HG02571 (cell line): ENCODE measurements around the gene KISS1R.
"Not testable (repeated sequence)": the region's sequence is repeated elsewhere in the genome, so short reads cannot be mapped to it uniquely, and the experiment has no call there.

Experiments used
- ATAC-seq: cut with Tn5 transposase; IDR thresholded peaks from one replicate; pipeline ENCODE4 v1.9.1; 2021; ENCODE audit warnings: mild to moderate bottlenecking, moderate library complexity; ENCODE audit not compliant: unreplicated experiment

Gene KISS1R

DNA sequence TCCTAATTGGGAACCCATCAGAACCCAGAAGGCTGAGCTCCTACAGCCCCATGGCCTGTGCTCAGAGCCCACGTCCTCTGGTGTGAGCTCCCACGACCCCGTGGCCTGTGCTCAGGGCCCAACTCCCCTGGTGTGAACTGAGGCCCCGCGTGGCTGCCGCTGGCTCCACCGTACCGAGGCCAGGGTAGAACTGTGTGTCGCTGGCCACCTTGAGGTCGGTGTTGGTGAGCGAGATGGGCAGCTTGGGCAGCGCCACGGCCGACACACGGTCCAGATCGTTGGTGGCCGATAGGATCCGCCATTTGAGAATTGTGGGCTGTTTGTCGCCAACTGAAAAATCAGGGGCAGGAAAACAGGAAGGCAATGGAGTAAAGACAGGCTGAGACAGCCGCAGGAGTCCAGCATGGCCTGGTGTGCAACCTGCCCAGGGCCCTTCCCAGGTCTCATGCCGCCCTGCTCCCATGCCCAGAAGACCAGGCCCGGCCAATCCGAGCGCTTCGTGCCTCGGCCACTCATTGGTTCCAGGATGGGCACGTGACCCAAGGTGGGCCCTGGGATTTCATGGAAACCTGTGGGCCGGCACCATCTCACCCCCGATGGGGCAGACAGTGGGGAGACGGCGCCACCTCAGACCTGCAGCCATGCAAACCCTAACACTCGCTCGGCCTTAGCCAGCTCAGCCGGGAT is 35.6 kb upstream of the KISS1R start:
- ATAC-seq = no peak

- no peak for ATAC-seq
Observed at GRCh38 chr19:882871-883497, 34.1 kb upstream of the KISS1R start.

DNA sequence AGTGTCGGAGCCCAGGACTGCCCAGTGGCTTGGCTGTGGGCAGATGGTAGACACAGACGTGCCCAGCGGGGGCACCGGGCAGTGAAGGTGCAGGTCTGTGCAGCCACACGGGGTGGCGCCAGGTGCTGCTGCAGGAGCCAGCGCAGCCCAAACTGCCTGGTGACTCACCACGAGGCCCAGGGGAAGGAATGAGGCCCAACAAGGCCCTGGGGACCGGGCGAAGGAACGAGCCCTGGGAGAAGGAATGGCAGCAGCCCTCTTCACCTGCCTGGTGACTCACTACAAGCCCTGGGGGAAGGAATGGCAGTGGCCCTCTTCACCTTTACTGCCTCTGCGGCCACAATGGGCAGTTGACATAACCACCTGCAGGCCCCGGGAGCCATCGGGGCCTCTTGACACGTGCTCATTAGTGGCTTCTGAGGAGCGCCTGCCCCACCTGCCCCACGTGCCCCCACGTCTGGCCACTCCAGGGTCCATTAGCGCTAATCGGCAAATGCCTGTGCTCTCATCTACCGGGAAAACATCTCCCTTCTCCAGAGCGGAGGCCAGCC is 33.4 kb upstream of the KISS1R start:
- no peak for ATAC-seq

- no peak for ATAC-seq
Observed at GRCh38 chr19:884420-885211, 32.5 kb upstream of the KISS1R start.

DNA sequence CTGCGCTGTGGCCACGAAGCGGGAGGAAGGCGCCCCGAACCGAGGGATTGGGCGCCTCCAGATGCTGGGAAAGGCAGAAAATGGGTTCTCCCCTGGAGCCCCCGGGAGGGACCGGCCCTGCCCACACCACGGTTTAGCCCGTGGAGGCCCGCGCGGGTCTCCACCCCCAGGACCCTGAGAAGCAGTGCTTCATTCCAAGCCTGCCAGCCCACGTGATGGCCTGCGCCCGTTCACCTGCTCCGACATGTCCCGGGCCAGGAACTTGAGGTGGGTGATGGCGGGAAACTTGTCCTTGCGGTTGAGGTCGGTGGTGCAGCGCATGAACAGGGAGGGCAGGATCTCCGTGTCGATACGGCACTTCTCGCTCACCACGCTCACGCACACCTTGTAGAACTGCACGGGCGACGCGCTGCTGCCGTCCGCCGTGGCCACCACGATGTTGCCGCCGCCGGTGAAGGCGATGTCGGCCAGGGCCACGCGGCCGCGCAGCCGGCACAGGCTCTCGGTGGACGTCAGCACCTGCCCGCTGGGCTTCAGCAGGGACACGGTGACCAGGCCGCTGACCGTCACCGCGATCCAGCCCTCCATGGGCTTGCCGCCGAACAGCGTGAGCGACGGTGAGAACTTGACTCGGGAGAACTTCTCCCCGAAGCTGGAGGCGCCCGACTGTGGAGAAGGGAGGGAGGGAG is 31.5 kb upstream of the KISS1R start:
- no peak for ATAC-seq

DNA sequence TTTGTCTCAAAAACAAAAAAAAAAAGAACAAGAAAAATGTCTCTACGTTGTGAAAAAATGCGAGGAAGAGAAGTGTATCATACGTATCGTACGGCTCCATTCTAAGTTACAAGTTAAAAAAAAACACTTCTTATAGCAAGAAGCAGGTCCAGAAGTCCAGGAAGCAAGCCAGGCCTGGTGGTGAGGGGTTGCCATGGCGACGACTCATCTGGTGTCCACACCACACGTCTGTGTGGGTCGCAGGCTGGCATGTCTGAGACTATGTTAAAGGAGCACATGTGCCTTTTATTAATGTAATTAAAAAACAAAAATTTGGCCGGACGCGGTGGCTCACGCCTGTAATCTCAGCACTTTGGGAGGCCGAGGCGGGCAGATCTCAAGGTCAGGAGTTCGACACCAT is 30.1 kb upstream of the KISS1R start:
- ATAC-seq = no peak

- ATAC-seq = no peak
Observed at GRCh38 chr19:887599-887998, 29.5 kb upstream of the KISS1R start.

DNA sequence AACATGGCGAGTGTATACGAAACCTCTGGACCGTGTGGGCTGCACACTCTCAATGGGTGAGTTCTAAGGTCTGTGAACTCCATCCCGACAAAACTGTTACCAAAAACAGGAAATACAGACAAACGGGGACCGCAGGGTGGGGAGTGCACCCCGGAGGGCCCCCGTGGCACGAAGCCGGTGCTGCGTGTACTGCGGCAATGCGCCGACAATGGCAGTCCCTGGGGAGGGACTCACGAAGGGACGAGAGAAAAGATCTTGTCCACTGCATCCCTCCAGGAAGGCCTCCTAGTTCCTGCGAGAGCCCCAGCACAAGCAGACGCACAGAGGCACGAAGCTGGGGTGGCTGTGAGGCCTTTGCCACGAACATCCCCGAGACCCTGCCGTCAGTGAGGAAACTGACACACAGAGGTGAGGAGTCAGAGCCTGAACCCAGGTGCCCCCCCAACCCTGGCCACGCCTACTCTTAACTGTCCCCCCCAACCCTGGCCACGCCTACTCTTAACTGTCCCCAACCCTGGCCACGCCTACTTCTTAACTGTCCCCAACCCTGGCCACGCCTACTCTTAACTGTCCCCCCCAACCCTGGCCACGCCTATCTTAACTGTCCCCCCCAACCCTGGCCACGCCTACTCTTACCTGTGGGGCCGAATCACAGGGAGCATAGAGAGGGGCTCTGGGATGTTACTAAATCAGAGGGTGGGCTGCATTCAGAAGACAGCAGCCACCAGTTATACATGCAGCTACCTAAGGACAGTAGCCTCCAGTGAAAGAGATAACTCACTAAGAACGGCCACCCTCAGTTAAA is 28.4 kb upstream of the KISS1R start:
- ATAC-seq = no peak

DNA sequence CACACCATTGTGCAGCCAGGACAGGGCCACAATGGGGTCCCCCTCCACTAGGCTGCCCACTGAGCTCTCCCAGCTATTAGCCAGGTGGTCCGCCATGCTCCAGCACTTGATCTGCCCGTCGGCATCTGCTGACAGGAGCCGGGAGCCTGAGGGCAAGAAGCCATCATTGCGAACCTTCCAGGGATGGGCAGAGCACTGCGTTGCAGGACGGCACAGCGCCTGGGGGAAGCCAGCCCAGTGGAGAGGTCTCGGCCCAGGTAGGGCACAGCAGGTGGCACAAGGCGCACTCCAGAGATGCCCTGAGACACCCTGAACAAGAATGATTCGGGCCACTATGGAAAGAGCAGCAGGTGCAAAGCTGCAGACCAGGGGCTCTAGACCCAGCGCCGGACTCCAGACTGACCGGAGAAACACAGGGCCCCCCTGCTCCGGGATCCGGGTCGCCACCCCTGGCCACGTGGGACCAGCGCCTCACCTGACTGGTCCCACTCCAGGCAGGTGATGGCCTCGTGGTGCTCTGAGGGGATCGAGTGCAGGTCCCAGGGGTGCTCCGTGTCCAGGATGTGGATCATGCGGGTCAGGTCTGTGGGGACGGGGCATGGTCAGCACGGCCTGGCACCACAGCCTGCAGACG is 27.4 kb upstream of the KISS1R start:
- no peak for ATAC-seq

- ATAC-seq = no peak
Observed at GRCh38 chr19:890831-891230, 26.3 kb upstream of the KISS1R start.

DNA sequence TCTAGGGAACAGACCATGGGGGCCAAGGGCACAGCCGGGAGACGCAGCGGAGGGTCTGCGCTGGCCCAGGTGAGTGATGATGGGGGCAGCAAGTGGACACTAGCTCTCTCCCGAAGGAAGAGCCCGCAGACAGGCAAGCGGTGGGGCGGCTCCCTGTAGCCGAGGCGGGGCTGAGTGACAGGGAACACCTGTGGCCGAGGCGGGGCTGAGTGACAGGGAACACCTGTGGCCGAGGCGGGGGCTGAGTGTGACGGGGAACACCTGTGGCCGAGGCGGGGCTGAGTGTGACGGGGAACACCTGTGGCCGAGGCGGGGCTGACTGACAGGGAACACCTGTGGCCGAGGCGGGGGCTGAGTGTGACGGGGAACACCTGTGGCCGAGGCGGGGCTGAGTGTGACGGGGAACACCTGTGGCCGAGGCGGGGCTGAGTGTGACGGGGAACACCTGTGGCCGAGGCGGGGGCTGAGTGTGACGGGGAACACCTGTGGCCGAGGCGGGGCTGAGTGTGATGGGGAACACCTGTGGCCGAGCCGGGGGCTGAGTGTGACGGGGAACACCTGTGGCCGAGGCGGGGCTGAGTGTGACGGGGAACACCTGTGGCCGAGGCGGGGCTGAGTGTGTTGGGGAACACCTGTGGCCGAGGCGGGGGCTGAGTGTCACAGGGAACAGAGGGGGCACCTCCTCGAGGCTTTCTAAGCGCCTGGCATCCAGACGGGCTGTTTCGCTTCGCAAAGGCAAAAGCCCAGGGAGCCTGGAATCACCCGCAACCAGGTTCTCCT is 25.5 kb upstream of the KISS1R start:
- ATAC-seq = not testable (repeated sequence)

- ATAC-seq = no peak
Observed at GRCh38 chr19:892243-892893, 24.8 kb upstream of the KISS1R start.

DNA sequence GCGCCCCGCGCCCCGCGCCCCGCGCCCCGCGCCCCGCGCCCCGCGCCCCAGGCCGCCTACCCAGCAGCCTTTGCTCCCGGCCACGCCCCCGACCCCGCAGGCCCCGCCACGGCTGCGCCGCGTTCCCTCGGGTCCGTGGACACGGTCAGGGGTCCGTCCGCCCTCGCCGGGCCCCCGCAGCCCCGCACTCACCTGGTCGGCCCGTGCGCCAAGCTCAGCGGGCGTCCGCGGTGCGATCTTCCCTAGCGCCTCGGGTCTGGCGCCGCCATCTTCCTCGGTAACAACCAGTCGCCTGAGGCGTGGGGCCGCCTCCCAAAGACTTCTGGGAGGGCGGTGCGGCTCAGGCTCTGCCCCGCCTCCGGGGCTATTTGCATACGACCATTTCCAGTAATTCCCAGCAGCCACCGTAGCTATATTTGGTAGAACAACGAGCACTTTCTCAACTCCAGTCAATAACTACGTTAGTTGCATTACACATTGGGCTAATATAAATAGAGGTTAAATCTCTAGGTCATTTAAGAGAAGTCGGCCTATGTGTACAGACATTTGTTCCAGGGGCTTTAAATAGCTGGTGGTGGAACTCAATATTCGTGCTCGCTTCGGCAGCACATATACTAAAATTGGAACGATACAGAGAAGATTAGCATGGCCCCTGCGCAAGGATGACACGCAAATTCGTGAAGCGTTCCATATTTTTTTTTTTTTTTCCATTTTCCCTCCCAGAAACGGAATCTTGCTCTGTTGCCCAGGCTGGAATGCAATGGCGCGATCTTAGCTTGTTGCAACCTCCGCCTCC is 24.0 kb upstream of the KISS1R start, which contains the start of the genes MED16 and RNU6-9:
Gene MED16, minus strand, starts transcription at position 294 of the 796 bp plus-strand sequence. CDS start 2,056 bp downstream, outside the sequence.
Gene RNU6-9, plus strand, starts transcription at position 591 of the 796 bp plus-strand sequence.
- peak; percentile 78 for ATAC-seq

DNA sequence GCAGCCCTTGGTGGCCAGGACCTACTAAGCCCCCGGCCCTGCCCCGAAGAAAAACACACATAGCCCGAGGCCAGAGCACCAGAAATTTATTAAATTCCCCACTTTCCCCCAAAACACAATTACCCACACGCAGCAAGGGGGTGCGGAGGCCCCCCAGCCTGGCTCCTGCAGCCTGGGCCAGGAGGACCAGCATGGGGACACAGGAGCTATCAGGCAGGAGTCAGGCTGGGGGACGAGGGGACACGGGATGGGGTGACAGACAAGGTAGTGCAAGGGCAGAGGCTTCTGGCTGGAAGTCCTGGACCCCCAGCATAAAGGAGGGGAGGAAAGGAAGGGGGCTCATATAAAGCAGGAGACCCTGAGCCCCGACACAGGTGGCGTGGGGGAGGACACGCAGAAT is 20.7 kb upstream of the KISS1R start:
- ATAC-seq = no peak

DNA sequence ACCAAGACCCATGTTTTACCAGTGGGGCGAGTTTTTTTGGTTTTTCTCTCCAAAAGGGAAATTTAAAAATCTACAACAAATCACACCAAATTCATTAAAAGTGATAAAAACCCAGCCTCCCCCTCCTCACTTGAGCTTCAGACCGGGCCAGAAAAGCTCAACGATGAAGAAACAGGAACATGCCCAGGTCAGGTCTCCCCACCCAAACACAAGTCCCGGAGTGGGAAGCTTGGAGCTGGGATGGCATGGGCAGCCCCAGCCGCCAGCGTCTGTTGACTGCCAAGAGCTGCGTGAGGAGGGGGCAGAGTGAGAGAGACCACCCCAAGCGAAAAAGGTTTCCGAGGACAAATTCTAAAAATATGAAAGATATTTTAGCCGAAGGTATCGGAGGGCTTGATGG is 20.1 kb upstream of the KISS1R start:
- no peak for ATAC-seq

DNA sequence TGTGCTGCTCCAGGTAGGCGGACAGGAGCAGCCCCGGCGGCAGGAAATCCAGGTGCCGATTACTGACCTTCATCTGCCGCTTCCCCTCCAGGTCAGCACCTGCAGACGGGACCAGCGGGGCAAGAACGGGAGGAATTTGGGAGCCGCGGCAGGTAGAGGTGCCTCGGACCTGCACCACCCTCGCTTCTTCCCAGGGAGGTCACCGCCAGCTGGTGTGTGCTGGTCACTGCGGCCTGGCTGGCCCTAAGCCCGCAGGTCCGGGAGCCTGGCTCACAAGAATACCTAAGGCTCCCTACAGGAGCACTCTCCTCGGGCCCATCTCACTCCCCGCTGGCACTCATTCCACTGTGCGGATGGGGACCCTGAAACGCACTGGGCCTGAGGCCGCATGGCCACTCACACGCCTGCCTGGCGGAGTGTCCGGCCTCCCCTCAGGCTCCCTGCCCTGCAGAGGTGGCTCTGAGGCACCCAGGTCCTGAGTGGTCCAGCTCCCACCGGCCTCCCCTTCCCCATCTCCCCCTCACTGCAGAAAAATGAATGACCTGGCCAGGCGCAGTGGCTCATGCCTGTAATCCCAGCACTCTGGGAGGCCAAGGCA is 19.6 kb upstream of the KISS1R start:
- ATAC-seq = no peak

DNA sequence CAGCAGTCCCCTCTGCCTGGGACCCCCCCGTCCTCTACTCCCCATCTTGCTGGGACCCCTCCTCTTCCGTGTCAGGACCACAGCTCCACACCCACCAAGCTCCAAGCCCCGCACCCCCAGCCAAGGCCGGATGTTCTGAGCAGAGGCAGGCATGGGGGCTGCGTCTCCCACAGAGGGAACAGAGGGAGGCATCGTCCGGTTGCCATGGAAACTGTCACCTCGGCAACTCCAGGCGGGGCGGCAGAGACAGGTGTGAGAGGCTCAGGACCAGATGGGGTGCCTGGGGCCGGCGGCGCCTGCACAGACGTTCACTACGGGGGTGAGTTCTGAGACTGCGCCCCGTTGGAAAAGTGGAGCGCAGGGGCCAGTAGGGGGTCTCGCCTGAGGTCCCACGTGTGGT is 18.5 kb upstream of the KISS1R start:
- ATAC-seq = no peak
